GM21367 (cell line): ENCODE measurements around the gene TMEM54.
"Not testable (repeated sequence)": the region's sequence is repeated elsewhere in the genome, so short reads cannot be mapped to it uniquely, and the experiment has no call there.

ENCODE experiments used
- ATAC-seq: cut with Tn5 transposase; IDR thresholded peaks from one replicate; pipeline ENCODE4 v1.9.1; 2021; ENCODE audit not compliant: unreplicated experiment

The TMEM54 gene

DNA sequence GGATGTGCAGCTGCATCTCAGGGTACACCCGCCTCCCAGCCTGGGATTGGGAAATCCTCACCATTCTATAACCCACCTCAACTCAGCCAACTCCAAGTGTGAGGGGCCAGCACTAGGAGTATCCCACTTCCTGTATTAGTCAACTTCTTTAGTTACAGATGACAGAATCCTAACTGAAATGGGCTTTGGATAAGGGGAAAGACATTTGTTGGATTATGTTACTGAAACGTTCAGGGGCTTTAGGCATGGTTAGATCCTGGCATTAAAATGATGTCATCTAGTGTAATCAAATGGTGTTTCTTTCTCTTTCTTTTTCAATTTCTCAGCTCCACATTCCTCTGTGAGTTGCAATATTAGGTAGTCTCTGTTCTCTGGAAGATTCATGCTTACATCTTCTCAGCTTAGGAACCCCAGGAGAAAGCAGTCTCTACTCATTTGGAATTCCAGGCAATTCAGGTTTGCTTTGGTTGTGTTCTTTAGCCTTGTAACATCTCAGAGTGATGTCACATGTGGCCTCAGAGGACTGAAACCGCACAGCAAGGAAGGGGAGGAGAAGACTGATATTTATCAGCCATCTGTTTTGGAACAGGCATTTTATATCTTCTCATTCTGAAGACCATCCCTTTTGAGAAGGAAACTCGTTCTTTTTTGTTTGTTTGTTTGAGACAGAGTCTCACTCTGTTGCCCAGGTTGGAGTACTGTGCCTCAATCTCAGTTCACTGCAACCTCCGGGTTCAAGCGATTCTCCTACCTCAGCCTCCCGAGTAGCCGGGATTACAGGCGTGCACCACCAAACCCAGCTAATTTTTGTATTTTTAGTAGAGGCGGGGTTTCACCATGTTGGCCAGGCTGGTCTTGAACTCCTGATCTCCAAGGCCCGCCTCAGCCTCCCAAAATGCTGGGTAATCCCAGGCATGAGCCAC is 18.9 kb upstream of the TMEM54 start:
- no peak for ATAC-seq

DNA sequence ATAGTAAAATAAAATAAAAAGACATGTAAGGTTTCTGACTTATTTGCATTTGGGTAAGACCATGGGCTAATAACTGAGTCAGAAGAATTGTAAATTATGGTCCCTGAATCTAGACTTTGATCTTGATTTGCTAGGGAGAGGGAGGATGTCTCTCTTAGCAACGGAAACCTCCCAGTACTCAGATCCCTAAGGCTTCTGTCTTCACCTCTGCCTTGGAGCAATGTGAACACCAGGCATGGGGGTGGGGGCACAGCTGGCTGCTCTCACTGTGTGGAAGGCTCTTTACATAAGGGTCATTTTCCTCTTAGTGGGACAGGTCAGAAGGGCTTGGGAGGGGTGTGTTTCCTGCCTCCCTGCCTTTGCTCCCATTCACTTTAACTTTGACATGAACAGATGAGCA is 17.0 kb upstream of the TMEM54 start:
- ATAC-seq: no peak

DNA sequence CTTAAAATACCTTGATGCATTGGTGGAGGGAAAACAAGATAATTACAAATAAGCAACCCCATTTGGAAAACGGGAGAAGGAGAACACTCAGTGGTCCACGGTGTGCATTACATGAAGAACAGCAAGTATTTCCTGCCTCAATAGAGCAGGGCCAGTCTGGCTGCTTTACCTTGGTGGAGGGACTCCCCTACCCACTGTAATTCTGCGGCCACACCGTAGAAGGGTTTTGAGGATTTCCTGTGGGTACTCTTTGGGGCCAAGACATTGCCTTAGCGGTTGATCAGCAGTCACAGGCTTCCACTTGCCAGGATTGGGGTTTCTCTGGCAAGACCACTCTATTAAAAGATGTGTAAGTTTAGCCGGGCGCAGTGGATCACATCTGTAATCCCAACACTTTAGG is 16.3 kb upstream of the TMEM54 start:
- ATAC-seq: no peak

DNA sequence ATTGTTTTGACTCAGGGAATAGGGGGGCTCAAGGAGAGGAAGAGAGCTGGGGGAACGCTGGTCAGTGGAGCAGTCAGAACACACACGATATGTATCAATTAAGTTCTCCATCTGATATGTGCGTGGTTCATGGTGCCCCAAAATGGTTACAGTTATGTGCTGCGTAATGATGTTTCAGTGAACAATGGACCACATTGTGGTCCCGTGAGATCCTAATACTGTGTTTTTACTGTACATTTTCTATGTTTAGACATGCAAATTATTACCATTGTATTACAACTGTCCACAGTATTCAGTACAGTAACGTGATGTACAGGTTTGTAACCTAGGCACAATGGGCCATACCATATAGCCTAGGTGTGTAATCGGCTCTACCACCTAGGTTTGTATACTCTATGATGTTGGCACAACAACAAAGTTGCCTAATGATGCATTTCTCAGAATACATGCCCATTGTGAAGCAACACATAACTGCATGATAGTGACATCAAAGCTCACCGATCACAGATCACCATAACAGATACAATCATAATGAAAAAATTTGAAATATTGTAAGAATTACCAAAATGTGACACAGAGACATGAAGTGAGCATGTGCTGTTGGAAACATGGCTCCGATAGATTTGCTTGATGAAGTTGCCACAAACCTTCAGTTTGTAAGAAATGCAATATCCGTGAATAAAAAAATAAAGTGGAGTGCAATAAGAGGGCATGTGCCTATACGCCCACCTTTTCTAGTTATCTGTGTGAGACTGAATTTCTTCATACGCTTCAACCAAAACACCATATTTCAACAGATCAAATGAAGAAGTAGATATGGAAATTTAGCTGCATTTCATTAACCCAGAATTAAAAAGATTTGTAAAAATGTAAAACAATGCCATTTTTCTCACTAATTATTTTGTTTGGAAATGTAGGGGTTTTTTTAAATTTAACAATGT is 14.8 kb upstream of the TMEM54 start:
- ATAC-seq: no peak

DNA sequence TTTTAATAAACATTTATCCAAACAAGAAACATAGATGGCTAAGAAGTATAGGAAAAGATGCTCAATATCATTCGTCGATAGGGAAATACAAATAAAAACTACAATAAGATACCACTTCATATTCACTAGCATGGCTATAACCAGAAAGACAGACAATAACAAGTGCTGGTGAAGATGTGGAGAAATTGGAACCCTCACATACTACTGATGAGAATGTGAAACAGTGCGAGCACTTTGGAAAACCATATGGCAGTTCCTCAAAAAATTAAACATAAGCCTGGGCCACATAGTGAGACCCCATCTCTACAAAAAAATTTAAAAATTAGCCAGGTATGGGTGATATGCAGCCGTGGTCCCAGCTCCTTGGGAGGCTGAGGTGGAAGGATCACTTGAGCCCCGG is 9.1 kb upstream of the TMEM54 start:
- ATAC-seq: no peak

DNA sequence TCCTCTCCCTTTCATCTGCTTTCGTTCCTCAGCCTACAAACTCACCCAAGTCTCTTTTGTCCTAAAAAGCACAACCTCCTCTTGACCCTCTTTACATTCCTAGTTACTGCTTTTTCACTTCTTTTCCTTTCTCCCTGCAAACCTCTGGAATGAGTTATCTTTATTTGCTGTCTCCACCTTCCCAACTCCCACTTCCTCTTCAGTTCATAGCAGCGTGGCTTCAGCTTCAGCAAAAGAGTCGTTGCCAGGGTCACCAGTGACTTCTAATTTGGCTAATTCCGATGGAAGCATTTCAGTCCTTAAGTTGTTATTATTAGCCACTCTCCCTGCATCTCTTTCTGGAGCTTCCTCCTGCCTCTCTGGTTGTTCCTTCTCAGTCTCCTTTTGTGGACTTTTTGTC is 6.2 kb upstream of the TMEM54 start:
- ATAC-seq: no peak

DNA sequence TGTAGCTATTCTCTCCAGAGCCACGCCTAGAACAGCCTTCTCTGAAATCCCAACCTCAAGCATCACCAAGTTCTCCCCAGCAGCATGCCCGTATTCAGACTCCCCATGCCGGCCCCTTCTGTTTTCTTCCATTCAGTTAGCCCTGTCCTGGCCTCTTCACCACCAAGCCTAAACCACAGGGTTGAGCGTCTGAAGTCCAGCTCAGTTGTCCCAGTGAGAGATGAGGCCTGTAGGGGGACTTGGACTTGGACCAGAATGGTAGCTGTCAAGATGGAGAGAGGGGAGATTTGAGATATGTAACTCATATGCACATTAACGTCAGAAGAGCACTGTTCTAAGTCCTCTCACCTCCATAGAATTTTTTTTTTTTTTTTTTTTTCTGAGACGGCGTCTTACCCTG is 5.5 kb upstream of the TMEM54 start:
- no peak for ATAC-seq

DNA sequence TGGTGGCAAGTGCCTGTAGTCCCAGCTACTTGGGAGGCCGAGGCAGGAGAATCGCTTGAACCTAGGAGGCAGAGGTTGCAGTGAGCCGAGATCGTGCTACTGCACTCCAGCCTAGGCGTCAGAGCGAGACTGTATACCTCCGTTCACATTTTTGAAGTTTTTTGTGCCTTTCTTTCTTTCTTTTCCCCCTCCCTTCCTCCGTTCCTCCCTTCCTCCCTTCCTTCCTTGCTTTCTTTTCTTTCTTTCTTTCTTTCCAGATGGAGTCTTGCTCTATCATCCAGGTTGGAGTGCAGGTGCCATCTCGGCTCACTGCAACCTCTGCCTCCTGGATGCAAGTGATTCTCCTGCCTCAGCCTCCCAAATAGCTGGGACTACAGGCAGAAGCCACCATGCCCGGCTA is 4.4 kb upstream of the TMEM54 start:
- ATAC-seq: not testable (repeated sequence)

DNA sequence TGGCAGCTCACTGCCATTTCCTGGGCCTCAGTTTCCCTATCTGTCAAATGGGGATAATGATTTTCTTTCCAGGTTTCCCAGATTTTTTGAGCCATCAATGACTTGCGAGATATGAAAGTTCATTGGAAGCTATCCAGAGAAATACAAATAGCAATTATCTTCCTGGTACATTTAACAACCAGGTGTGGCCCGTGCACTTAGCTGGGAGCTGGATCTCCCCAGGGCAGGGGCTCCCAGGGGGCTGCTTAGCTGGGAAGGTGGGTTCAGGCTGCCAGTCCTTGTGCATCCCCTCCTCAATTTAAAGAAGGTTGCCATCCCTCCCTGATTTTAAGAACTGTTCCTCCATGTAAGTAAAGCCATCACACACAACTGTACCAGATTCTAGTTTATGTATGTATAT is 3.6 kb upstream of the TMEM54 start:
- no peak for ATAC-seq

DNA sequence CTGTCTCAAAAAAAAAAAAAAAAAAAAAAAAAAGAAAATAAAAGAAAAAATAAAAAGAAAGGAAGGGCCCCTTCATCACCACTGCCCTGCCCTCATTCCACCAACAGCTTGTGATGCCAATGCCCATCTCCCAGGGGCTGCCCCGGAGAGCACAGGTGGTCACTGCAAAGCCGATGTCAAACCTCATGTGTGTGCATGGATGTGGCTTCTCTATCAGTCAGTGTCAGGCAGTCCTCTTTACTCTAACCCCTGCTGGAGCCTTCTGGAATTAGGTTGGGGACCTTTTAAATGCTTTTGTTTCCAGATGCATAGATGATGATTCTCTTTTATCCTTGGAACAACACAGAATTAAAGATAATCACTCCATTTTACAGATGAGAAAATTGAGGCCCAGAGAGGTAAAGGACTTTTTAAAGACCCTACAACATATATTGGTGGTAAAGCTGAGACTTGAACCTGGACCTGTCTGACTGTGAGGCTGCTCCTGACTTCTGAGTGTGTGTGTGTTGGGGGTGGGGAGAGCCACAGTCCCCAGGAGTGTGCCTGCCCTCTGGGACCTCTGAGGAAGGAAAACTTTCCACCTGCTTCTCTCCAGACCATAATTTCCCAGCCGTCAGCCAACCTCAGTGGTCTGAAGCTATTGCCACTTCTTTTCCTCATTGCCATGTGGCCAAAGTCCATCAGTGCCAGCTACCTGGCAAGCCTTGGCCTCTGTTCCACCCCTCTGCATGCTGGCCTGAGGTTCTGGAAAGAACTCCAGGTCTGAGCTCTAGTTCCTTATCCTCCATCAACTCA is 3.0 kb upstream of the TMEM54 start:
- ATAC-seq: no peak

DNA sequence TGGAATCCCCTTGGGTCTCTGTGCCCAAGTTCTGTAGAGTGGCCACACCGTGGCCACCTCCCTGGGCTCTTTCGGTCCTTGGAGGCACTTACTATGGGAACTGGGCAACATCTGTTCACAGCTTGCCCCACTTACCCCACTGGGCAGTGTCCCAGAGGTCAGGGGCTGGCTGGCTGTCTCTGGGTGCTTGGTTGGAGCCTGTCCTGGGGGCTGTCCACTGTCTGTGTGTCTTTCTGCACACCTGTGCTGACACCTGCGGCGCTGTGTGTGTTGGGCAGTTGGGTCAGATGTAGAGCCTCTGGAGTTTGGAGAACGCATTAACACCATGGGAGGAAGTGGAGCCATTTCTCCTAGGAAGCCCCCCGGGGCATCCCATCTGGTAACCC is 1.3 kb upstream of the TMEM54 start:
- ATAC-seq: no peak

DNA sequence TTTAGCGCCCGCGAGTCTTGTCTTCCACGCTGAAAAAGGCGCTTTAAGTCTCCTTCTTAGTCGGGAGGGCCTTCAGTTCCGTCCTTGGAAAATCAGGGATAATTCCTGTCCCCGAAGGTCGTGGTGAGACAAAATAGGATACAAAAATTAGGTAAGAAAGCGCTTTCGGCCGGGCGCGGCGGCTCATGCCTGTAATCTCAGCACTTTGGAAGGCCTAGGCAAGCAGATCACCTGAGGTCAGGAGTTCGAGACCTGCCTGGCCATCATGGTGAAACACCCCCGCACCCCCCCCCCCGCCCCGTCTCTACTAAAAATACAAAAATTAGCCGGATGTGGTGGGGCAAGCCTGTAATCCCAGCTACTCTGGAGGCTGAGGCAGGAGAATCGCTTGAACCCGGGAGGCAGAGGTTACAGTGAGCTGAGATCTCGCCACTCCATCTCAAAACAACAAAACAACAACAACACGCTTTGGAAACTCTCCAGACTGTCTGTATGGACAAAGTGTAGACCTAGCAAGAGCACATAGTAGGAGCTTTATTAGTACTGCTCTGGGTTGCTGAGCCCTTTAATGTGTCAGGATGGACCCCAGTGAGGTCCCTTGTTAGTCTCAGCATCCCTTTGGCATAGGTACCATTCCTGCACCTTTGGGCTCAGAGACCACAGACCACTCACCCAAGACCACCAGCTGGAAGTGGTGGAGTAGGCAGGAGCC is 790 bp upstream of the TMEM54 start:
- no peak for ATAC-seq

DNA sequence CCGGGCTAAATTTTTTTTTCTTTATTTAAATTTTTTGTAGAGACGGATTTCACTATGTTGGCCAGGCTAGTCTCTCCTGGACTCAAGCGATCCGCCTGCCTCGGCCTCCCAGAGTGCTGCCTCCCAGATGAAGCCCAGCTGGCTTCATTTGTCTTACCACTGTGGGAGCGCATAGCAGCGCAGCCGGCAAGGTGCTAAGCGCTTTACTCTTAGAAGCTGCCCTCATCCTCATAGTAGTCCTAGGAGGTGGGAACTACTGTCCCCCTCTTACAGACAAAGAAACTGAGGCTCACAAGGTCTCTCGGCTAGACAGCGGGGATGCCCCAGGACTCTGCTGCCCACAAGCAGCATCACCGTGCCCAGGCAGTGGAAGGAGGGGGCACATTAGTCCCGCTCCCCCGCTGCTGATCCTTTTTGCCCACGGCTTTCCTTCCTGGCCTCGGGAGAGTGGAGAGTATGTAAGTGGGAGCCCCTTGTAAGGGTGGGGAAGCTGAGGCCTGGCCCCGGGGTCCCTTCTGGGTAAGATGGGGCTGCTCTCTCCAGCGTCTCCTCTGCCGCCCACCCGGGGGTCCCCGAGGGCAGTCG is 726 bp downstream of the TMEM54 start:
- no peak for ATAC-seq

DNA sequence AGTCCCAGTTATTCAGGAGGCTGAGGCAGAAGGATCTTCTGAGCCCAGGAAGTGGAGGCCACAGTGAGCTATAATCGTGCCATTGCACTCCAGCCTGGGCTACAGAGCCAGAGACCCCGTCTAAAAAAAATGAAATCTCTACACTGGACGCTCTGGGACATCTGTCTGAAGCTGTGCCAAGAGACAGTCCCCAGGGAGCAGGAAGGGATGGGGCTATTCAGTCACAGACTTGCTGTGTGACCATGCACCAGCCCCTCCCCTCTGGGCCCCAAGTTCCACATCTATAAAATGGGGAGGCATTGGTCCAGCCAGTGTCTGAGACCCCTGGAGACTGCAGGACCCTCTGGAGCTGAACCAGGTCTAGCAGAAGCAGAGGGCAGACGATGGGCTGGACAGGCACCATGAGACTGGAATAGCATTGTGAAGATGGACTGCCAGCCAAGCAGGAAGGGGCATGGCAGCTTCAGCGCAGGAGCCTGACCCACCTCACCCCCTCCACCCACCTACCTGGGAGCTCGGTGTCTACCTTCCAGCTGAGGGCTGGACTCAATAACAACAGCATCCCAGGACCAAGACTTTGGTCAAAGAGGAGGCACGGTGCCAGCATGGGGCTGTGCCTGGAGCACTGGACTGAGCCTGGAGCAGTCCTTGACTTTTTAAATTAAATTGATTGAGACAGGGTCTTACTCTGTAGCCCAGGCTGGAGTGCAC is 1.4 kb downstream of the TMEM54 start:
- ATAC-seq: no peak

DNA sequence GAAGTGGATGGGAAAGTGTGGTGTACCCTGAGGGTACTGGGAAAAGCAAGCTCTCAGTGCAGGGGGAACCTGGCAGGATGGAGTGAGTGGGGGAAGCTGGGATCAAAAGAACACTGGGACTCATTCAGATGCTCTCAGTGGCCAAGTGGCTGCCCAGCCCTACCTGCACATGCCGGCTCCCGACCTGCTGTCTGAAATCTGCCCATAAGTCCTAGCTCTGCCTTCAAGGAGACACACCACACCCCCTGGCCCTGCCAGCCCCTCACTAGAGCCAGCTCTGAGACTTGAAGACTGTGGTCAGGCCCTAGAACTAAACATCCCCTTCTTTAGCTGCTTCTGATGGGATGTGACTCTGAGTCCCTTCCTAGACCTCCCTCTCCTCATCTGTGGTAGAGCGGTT is 2.2 kb downstream of the TMEM54 start:
- ATAC-seq: no peak

DNA sequence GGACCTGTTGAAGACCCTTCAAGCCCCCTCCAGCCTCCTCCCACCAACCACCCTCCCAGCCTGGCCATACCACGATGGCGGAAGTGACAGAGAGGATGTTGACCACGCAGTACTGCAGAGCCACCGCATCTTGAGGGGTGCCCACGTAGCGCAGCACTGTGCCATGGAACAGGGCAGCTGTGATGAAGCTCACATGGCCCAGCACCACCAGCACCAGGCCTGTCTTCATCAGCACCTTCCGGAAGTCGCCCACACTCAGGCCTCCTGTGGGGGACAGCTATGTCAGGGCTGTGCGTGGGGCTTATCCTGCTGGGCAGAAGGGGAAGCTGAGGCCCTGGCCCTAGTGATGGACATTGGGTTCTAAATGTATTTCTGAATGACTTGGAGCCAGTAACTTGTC is 3.1 kb downstream of the TMEM54 start:
- no peak for ATAC-seq

DNA sequence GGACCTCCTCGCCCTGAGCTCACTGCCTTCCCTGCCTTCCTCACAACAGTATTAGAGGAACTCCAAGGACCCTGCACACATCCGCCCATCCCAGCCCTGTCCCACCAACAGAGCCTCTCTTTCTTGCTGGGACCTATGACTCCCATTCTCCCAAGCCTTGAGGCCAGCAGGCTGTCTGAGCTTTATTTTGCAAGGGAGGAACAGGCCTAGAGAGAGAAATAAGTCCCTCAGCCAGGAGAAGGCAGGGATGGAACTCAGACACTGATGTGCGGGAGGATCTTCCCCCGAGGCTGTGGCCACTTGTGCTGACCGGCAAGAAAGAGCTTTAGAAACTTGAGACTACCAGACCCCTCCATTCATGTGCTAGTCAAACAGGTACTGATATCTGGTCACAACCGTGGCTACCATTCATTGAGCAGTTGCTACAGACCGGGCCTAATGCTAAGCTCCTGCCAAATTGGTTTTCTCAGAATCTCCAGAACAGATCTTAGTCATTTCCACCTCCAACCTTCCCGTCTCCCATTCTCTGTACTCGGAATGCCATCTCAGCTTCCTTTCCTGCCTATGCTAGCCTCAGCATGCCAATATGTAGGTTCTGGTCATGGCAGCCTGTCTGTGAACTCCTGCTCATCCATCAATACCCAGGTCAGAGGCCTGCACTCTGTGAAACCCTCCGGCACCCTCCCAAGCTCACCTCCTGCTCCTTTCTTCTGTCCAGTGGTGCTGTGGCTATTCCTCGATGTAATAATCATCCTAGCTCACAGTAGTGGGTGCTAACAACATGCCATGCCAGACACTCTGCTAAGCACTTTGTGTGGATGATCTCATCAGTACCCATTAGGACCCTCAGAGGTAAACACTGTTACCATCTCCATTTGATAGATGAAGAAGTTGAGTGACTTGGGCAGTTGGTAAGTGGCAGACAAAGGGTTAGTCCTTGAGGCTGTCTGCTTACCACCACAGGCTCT is 3.8 kb downstream of the TMEM54 start:
- no peak for ATAC-seq

DNA sequence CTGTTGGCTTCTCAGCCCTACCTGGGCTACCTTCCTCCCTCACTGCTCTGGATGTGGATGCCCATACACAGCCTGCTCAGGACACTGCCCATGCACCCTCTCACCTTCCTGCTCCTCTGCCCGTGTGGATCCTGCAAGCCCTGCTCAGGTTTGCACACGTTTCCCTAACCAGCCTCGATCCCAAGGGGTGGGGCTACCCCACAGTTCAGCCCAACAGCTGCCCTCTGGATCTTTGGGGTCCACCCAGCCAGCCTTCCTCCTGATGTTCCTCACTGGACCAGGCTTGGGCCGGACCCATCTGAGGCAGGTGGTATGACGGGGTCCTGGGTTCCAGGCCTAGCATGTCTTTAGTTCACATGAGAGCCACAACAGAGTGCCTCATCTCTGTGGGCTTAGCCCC is 4.7 kb downstream of the TMEM54 start:
- no peak for ATAC-seq
